Measurements from ENCODE around the gene DOK5.

DNA sequence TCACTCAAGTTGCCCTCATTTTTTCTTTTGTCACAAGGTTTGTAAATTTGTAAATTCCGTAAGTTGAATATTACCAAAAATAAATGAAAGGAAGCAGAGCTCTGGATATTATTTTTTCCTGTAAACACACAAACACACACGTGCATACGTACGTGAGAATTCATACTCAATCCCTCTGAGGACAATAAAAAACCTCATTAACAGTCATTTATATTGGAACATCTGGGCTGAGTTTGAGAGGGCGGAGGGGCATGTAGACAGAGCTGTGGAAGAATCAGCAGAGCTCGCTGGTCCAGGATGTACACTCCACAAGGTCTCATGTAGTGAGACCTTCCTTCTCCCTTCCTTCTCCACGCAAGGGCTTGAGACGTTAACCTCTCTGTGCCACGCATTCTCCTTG is 24.2 kb upstream of the DOK5 start:
- TF ChIP-seq, protein P1, sequence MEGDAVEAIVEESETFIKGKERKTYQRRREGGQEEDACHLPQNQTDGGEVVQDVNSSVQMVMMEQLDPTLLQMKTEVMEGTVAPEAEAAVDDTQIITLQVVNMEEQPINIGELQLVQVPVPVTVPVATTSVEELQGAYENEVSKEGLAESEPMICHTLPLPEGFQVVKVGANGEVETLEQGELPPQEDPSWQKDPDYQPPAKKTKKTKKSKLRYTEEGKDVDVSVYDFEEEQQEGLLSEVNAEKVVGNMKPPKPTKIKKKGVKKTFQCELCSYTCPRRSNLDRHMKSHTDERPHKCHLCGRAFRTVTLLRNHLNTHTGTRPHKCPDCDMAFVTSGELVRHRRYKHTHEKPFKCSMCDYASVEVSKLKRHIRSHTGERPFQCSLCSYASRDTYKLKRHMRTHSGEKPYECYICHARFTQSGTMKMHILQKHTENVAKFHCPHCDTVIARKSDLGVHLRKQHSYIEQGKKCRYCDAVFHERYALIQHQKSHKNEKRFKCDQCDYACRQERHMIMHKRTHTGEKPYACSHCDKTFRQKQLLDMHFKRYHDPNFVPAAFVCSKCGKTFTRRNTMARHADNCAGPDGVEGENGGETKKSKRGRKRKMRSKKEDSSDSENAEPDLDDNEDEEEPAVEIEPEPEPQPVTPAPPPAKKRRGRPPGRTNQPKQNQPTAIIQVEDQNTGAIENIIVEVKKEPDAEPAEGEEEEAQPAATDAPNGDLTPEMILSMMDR (IDR thresholded peaks at IDR 0.05; ENCODE audit: low read depth, low read length), result no peak
- TF ChIP-seq POLR2A (IDR thresholded peaks at IDR 0.05; ENCODE audit: extremely low read depth, insufficient read length), result no peak
- TF ChIP-seq, protein P2, sequence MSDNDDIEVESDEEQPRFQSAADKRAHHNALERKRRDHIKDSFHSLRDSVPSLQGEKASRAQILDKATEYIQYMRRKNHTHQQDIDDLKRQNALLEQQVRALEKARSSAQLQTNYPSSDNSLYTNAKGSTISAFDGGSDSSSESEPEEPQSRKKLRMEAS (IDR thresholded peaks at IDR 0.05; ENCODE audit: low read depth, low read length), result no peak

All from NB4 (cell line).